CD14-positive monocyte (primary cell): ENCODE results near the gene RPL18. TPM values are rescaled to one million over a fixed set of nuclear protein-coding genes. Genes with fewer than 3 reads are reported as not detected.

Source experiments
- DNase-seq, 3 donors: peaks; one replicate each; pipeline ENCODE4 v3.0.0-alpha.2; 2011 to 2022
- H2AFZ ChIP-seq: 2 replicates; pipeline ENCODE4 v1.6.0; 2012; ENCODE audit warnings: mild to moderate bottlenecking, low read depth, low read length, inconsistent platforms; ENCODE audit not compliant: insufficient read depth, poor library complexity, severe bottlenecking
- H3K27ac ChIP-seq, 2 donors: 1 replicate in 1 of 2; 2 replicates in 1 of 2; pipeline ENCODE4 v1.5.1; 2012 to 2013; ENCODE audit warnings: low read length in 2 of 2, control low read depth in 1 of 2, inconsistent platforms in 1 of 2, low read depth in 1 of 2, mild to moderate bottlenecking in 1 of 2
- H3K27me3 ChIP-seq, 2 donors: one replicate each; pipeline versions ENCODE4 v1.6.0 to v1.6.1; 2011 to 2013; ENCODE audit warnings: low read length in 2 of 2; ENCODE audit not compliant: control insufficient read depth in 2 of 2, insufficient read depth in 2 of 2
- H3K36me3 ChIP-seq, 2 donors: replicated peaks in 1 of 2; 1 replicate in 1 of 2; 2 replicates in 1 of 2; pipeline versions ENCODE4 v1.5.1 to v1.6.1; 2012 to 2013; ENCODE audit warnings: low read length in 2 of 2, control low read depth in 1 of 2, inconsistent platforms in 1 of 2, mild to moderate bottlenecking in 1 of 2; ENCODE audit not compliant: insufficient read depth in 2 of 2, control insufficient read depth in 1 of 2
- H3K4me1 ChIP-seq, 2 donors: 1 replicate in 1 of 2; 2 replicates in 1 of 2; pipeline versions ENCODE4 v1.5.1 to v1.6.1; 2012 to 2013; ENCODE audit warnings: low read length in 2 of 2, control low read depth in 1 of 2, inconsistent platforms in 1 of 2, mild to moderate bottlenecking in 1 of 2, moderate library complexity in 1 of 2; ENCODE audit not compliant: insufficient read depth in 2 of 2, control insufficient read depth in 1 of 2
- H3K4me2 ChIP-seq: replicated peaks from 2 replicates; pipeline ENCODE3; 2012; ENCODE audit warnings: low read length, moderate library complexity, mild to moderate bottlenecking; ENCODE audit not compliant: poor library complexity, severe bottlenecking; ENCODE audit errors: extremely low read depth
- H3K4me3 ChIP-seq, 3 experiments: fragments of 200-600 bp in 1 of 3; sonication (generic) in 1 of 3; replicated peaks in 1 of 3; 1 replicate in 2 of 3; 2 replicates in 1 of 3; pipeline ENCODE4 v1.5.1; 2011 to 2013; ENCODE audit warnings: low read length in 3 of 3, mild to moderate bottlenecking in 3 of 3, control low read depth in 2 of 3, low read depth in 2 of 3, inconsistent platforms in 1 of 3, moderate library complexity in 1 of 3
- H3K79me2 ChIP-seq: 2 replicates; pipeline ENCODE4 v1.6.0; 2012; ENCODE audit warnings: mild to moderate bottlenecking, control low read depth, inconsistent platforms, low read length, moderate library complexity; ENCODE audit not compliant: insufficient read depth
- H3K9ac ChIP-seq: 2 replicates; pipeline ENCODE4 v1.6.0; 2017; ENCODE audit warnings: low read length, mild to moderate bottlenecking; ENCODE audit not compliant: insufficient read depth, poor library complexity, severe bottlenecking
- H3K9me3 ChIP-seq, 2 donors: replicated peaks in 1 of 2; 1 replicate in 1 of 2; 2 replicates in 1 of 2; pipeline versions ENCODE4 v1.5.1 to v1.6.1; 2012 to 2013; ENCODE audit warnings: low read length in 2 of 2, control low read depth in 1 of 2; ENCODE audit not compliant: control insufficient read depth in 1 of 2, insufficient read depth in 1 of 2
- H4K20me1 ChIP-seq: 2 replicates; pipeline ENCODE4 v1.6.0; 2012; ENCODE audit warnings: mild to moderate bottlenecking, low read length, control low read depth, moderate library complexity; ENCODE audit not compliant: insufficient read depth
- H3K27ac Mint-ChIP-seq, 7 donors: one replicate each; pipeline ENCODE4 v1.8.0; 2020; ENCODE audit warnings: mild to moderate bottlenecking in 7 of 7, mixed read lengths in 7 of 7, moderate library complexity in 6 of 7, inconsistent platforms in 2 of 7
- H3K27me3 Mint-ChIP-seq, 3 donors: one replicate each; pipeline ENCODE4 v1.8.0; 2021 to 2022; ENCODE audit warnings: low read depth in 3 of 3, mild to moderate bottlenecking in 3 of 3, mixed read lengths in 3 of 3, moderate library complexity in 3 of 3, inconsistent platforms in 1 of 3
- H3K36me3 Mint-ChIP-seq, 2 donors: one replicate each; pipeline ENCODE4 v1.8.0; 2020; ENCODE audit warnings: mixed read lengths in 2 of 2, inconsistent platforms in 1 of 2, mild to moderate bottlenecking in 1 of 2
- H3K4me1 Mint-ChIP-seq: one replicate; pipeline ENCODE4 v1.8.0; 2020; ENCODE audit warnings: mild to moderate bottlenecking, mixed read lengths
- H3K4me3 Mint-ChIP-seq, 2 donors: one replicate each; pipeline ENCODE4 v1.8.0; 2020; ENCODE audit warnings: mild to moderate bottlenecking in 2 of 2, mixed read lengths in 2 of 2, moderate library complexity in 1 of 2
- H3K9me3 Mint-ChIP-seq, 7 donors: one replicate each; pipeline ENCODE4 v1.8.0; 2020 to 2022; ENCODE audit warnings: mixed read lengths in 7 of 7, mild to moderate bottlenecking in 6 of 7, moderate library complexity in 6 of 7, inconsistent platforms in 2 of 7
- WGBS: methylation state at CpG from one replicate; pipeline ENCODE4 v1.1.5; 2013; ENCODE audit warnings: missing lambda C conversion rate; ENCODE audit not compliant: insufficient coverage; 5-methylcytosine and 5-hydroxymethylcytosine counted together
- intact Hi-C, 2 donors: fragments of 100-400 bp; cut with micrococcal nuclease; formaldehyde crosslinking; loops; one replicate each; pipeline versions ENCODE4 v1.15.0 to v1.15.1; 2023
- polyA plus RNA-seq, 3 donors: library from polyadenylated mRNA; depleted of rRNA in 1 of 3; unstranded in 2 of 3; stranded (reverse) in 1 of 3; fragments of 300-500 nt in 2 of 3; fragments of >200 nt in 1 of 3; fragmentation: Illumina TruSeq in 2 of 3; gene quantifications; 1 replicate in 2 of 3; 2 replicates in 1 of 3; pipeline ENCODE4 v1.2.3, GENCODE V29; 2012 to 2021
- TF ChIP-seq, protein P1 (sequence below): fragments of 200-600 bp; IDR thresholded peaks from one replicate; pipeline ENCODE4 v1.8.0; 2022; ENCODE audit warnings: antibody characterized with exemption, mild to moderate bottlenecking

The RPL18 gene
- polyA plus RNA-seq, 3 donors = 803 to 1,540 (median 892) TPM

DNA sequence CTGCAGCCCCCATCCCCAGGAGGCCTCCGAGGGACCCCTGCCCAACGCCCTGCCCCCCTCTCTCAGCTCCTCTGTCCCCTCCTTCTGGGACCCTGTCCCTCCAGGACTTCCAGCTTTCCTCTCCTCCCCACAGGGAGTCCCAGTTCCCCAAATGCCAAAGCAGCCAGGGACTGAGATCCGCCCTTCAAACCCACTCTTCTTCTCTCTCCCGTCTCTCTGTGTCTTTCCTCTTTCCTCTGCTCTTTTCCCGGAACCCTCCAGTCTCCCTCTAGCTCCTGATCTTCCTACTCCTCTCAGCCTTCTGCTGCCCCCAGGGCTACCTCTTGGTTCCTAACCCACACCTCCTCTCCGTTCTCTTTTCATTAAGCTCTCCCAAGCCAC, 26.6 kb upstream of the RPL18 start:
- peaks cover 30 to 44% of the 10 kb centered on the region in 2 donors for H3K4me1 ChIP-seq
- H3K4me1 Mint-ChIP-seq = peaks cover 44% of the 10 kb centered on the region
- H3K27me3 ChIP-seq = peaks cover 0 to 10% of the 10 kb centered on the region in 2 donors

DNA sequence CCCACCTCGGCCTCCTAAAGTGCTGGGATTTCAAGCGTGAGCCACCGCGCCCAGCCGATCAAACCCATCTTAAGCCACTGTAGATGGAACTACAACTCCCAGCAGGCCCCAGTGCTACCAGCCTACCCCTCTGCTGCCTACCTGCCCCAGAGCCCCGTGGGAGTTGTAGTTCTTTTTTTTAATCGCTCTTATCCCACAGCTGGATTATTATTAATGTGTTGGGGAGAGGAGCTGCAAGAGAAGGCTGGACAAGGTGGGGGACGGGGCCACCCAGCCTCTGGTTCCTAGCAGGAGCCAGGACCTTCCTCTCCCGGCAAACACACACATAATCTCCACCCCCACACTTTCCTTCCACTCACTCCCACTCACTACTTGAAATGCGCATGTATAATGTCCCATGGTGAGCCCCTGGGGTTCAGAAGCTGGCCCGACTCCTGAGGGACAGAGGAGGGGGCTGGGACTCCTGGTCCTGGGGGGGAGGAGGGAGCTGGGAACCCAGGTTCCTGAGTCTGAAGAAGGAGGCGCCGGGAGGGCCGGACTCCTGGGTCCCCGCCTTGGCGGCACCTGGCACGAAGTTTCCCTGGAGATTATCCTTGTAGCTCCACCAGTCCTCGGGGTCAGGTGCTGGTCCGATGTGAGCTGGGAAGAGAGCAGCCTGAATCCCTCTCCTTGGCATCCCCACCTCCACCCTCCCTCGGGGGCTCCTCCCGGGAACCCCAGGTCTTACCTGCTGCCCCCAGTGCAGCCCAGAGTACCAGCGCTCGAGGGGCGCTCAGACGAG, 26.1 kb upstream of the RPL18 start:
- H3K4me1 Mint-ChIP-seq = peaks cover 45% of the 10 kb centered on the region
- H3K4me3 ChIP-seq = peak overlapping the region in 2 of 3 experiments; percentile 4 to 75
- H3K9me3 Mint-ChIP-seq = peaks cover 0 to 3% (median 0%) of the 10 kb centered on the region in 7 donors
- intact Hi-C loops = loop anchor here (5.0 to 10.0 kb wide), 6 partner anchors 32 to 192 kb away; partner anchors contain the start of genes HSD17B14 (in 2 of the 2) and MAMSTR (in 1 of the 2)
- DNase-seq = peak; percentile 60 to 76 (median 73)
- H3K27me3 Mint-ChIP-seq = peaks cover 11 to 29% (median 27%) of the 10 kb centered on the region in 3 donors
- H3K79me2 ChIP-seq = no peaks in the 10 kb centered on the region
- peak overlapping the region; percentile 76 to 94 for H3K4me3 Mint-ChIP-seq
- H3K4me2 ChIP-seq = peak overlapping the region; percentile 91
- TF ChIP-seq, protein P1, sequence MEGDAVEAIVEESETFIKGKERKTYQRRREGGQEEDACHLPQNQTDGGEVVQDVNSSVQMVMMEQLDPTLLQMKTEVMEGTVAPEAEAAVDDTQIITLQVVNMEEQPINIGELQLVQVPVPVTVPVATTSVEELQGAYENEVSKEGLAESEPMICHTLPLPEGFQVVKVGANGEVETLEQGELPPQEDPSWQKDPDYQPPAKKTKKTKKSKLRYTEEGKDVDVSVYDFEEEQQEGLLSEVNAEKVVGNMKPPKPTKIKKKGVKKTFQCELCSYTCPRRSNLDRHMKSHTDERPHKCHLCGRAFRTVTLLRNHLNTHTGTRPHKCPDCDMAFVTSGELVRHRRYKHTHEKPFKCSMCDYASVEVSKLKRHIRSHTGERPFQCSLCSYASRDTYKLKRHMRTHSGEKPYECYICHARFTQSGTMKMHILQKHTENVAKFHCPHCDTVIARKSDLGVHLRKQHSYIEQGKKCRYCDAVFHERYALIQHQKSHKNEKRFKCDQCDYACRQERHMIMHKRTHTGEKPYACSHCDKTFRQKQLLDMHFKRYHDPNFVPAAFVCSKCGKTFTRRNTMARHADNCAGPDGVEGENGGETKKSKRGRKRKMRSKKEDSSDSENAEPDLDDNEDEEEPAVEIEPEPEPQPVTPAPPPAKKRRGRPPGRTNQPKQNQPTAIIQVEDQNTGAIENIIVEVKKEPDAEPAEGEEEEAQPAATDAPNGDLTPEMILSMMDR = no peak
- H3K9me3 ChIP-seq = no peaks in the 10 kb centered on the region
- H3K9ac ChIP-seq = no peak overlapping the region
- H3K27me3 ChIP-seq = peaks cover 0 to 10% of the 10 kb centered on the region in 2 donors
- no peaks in the 10 kb centered on the region for H3K36me3 ChIP-seq
- peak overlapping the region; percentile 83 for H2AFZ ChIP-seq
- 2% methylated on average over 16 of the region's 25 CpGs for WGBS
- peaks cover 30 to 44% of the 10 kb centered on the region in 2 donors for H3K4me1 ChIP-seq
- peak overlapping the region in 2 of 7 donors; percentile 40 to 80 for H3K27ac Mint-ChIP-seq
- no peaks in the 10 kb centered on the region for H4K20me1 ChIP-seq
- H3K27ac ChIP-seq = no peak overlapping the region
- H3K36me3 Mint-ChIP-seq = peaks cover under 1 to 7% of the 10 kb centered on the region in 2 donors

More for the DNA sequence above, 26.6 kb upstream of the RPL18 start:
- H3K27ac Mint-ChIP-seq = peak overlapping the region in 5 of 7 donors; percentile 61 to 80 (median 66)
- TF ChIP-seq, protein P1 = no peak
- H3K9me3 Mint-ChIP-seq = peaks cover 0 to 3% (median 0%) of the 10 kb centered on the region in 7 donors
- intact Hi-C loops = loop anchor here (5.0 to 10.0 kb wide), 5 partner anchors 69 to 192 kb away; partner anchors contain the start of genes HSD17B14 (in 2 of the 2) and MAMSTR (in 1 of the 2)
- H4K20me1 ChIP-seq = no peaks in the 10 kb centered on the region
- no peak overlapping the region for H3K27ac ChIP-seq
- H3K27me3 Mint-ChIP-seq = peaks cover 11 to 28% (median 28%) of the 10 kb centered on the region in 3 donors
- peak in 1 of 3 donors; percentile 21 for DNase-seq
- peak overlapping the region; percentile 33 to 75 (median 37) for H3K4me3 ChIP-seq
- peaks cover 0 to 6% of the 10 kb centered on the region in 2 donors for H3K36me3 Mint-ChIP-seq
- WGBS = 0% methylated on average over 6 of the region's 6 CpGs
- H3K36me3 ChIP-seq = no peaks in the 10 kb centered on the region
- no peak overlapping the region for H3K9ac ChIP-seq
- H3K4me3 Mint-ChIP-seq = peak overlapping the region; percentile 76 to 94
- peak overlapping the region; percentile 91 for H3K4me2 ChIP-seq
- no peaks in the 10 kb centered on the region for H3K79me2 ChIP-seq
- H2AFZ ChIP-seq = peak overlapping the region; percentile 83
- H3K9me3 ChIP-seq = no peaks in the 10 kb centered on the region
